ENCODE data around the gene PSMD6. TPM values are rescaled to one million over a fixed set of nuclear protein-coding genes. Genes with fewer than 3 reads are reported as not detected.

Gene PSMD6
- total and polyA plus RNA-seq, 10 donors: 49.0 to 75.8 (median 59.6) TPM

DNA sequence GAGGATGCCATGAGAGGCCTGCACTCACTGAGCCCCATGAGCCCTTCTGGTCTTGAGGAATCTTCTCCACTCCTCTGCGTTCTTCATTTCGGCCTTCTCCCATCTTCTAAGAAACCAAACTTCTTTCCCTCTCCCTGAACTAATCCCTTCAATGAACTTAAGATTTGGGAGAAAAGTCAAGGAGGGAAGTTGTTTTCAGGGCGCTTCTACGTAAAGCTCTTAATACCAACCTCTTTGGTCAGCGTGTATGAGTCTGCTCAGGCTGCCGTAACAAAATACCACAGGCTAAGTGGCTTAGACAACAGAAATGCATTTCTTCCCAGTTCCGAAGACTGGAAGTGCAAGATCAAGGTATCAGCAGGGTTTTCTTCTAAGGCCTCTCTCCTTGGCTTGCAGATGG is 13.8 kb upstream of the PSMD6 start:
- H3K9me3 ChIP-seq: peaks cover 0 to 9% (median 0%) of the 10 kb centered on the region in 8 donors
- no peak for DNase-seq
- intact Hi-C loops (cut with DNase I; ENCODE audit: low total_unique reads): no loop called here
- no peaks in the 10 kb centered on the region for H3K36me3 ChIP-seq
- no peaks in the 10 kb centered on the region for H3K27me3 ChIP-seq (replicated peaks in 1 of 7)
- no peak overlapping the region for H3K27ac ChIP-seq
- peaks cover 0 to 17% (median 6%) of the 10 kb centered on the region in 6 donors for H3K4me1 ChIP-seq
- no peak for TF ChIP-seq POLR2A (IDR thresholded peaks at IDR 0.05)
- TF ChIP-seq, protein P1, sequence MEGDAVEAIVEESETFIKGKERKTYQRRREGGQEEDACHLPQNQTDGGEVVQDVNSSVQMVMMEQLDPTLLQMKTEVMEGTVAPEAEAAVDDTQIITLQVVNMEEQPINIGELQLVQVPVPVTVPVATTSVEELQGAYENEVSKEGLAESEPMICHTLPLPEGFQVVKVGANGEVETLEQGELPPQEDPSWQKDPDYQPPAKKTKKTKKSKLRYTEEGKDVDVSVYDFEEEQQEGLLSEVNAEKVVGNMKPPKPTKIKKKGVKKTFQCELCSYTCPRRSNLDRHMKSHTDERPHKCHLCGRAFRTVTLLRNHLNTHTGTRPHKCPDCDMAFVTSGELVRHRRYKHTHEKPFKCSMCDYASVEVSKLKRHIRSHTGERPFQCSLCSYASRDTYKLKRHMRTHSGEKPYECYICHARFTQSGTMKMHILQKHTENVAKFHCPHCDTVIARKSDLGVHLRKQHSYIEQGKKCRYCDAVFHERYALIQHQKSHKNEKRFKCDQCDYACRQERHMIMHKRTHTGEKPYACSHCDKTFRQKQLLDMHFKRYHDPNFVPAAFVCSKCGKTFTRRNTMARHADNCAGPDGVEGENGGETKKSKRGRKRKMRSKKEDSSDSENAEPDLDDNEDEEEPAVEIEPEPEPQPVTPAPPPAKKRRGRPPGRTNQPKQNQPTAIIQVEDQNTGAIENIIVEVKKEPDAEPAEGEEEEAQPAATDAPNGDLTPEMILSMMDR (IDR thresholded peaks at IDR 0.05 in 8 of 11, conservative IDR thresholded peaks at IDR 0.05 in 3 of 11): no peak
- TF ChIP-seq POLR2AphosphoS5 (IDR thresholded peaks at IDR 0.05): no peak
- 93 to 96% (median 96%) methylated on average over 7 of the region's 7 CpGs for WGBS, 5 donors
- no peak overlapping the region for H3K4me3 ChIP-seq

DNA sequence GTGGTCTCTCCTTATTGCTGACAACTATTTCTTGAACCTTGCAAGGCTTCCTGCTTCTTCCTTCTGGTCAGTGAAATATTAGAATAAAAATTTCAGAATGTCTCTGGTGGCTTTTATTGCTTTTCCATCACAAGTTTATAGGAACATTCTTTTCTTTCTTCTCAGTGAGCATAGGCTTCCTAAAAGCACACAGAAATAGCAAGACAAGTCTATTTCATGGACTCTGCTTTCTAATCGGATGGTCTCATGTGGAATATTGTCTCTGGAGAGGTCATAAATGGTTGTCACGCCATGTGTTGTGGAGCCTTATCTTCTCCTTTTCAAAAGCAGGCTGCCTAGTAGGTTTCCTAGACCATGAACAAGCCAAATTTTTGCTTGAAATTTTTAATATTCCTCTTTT is 9.8 kb upstream of the PSMD6 start:
- DNase-seq: no peak
- no peak overlapping the region for H3K27ac ChIP-seq
- peaks cover 0 to 9% (median 0%) of the 10 kb centered on the region in 8 donors for H3K9me3 ChIP-seq
- peaks cover 0 to 13% (median 10%) of the 10 kb centered on the region in 6 donors for H3K4me1 ChIP-seq
- WGBS, 5 donors: 88 to 92% (median 91%) methylated on average over 2 of the region's 2 CpGs
- TF ChIP-seq, protein P1 (IDR thresholded peaks at IDR 0.05 in 8 of 11, conservative IDR thresholded peaks at IDR 0.05 in 3 of 11): no peak
- no peak for TF ChIP-seq POLR2AphosphoS5 (IDR thresholded peaks at IDR 0.05)
- no peak for TF ChIP-seq POLR2A (IDR thresholded peaks at IDR 0.05)
- intact Hi-C loops (cut with DNase I; ENCODE audit: low total_unique reads): loop anchor here (2.0 to 5.0 kb wide), 2 partner anchors 364 to 450 kb away; no protein-coding TSS in a partner anchor
- H3K36me3 ChIP-seq: no peaks in the 10 kb centered on the region
- H3K4me3 ChIP-seq: no peak overlapping the region
- H3K27me3 ChIP-seq (replicated peaks in 1 of 7): peaks cover 0 to 22% (median 6%) of the 10 kb centered on the region in 7 donors

DNA sequence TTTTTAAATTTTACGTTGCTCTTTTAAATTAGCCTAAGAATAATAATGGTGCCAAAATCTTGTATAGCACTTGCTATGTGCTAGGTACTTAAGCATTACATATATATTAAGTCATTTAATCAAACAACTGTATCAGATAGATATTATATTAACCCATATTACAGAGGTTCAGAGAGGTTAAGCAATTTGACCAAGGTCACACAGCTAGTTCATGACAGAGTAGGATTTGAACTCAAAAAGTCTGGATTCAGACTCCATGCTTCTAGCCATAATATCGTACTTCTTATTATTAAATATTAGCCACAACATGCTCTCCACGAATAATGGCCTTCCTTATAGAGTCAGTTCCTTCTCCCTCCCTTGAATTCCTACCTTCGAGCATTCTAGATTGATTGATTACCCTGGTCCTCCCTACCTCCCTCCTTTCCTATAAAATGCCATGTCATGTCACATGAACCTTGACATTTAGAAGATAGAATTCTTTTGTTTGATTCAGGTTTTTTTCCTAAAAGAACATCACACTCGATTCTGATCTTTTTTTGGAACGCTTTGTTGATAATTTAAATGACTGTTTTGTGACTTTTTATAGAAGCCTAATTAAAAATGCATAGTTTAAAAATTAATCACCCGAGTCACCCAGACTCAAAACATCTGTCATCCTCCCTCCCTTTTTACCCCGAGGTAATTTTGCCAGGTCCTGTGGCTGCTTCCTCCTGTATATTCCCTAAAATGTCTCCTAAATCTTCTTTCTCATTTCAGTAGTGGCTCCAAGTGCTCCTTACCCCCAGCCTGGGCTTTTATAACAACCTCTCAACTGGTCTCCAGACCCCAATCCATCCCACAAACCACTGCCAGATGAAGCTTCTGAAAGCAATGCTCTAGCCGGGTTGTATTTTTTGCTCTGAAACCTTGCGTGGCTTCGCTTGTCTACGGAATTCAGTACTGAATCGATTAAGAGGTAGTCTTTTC is 8.5 kb upstream of the PSMD6 start:
- no peak overlapping the region for H3K4me3 ChIP-seq
- H3K27me3 ChIP-seq (replicated peaks in 1 of 7): peaks cover 0 to 30% (median 6%) of the 10 kb centered on the region in 7 donors
- peaks cover 0 to 13% (median 10%) of the 10 kb centered on the region in 6 donors for H3K4me1 ChIP-seq
- 76 to 84% (median 78%) methylated on average over 13 of the region's 13 CpGs for WGBS, 5 donors
- no peak overlapping the region for H3K27ac ChIP-seq
- H3K9me3 ChIP-seq: peaks cover 0 to 9% (median 0%) of the 10 kb centered on the region in 8 donors
- intact Hi-C loops (cut with DNase I; ENCODE audit: low total_unique reads): loop anchor here (2.0 to 5.0 kb wide), 2 partner anchors 365 to 451 kb away; no protein-coding TSS in a partner anchor
- no peak for DNase-seq
- no peaks in the 10 kb centered on the region for H3K36me3 ChIP-seq
- TF ChIP-seq, protein P1 (IDR thresholded peaks at IDR 0.05 in 8 of 11, conservative IDR thresholded peaks at IDR 0.05 in 3 of 11): no peak
- TF ChIP-seq POLR2AphosphoS5 (IDR thresholded peaks at IDR 0.05): no peak
- TF ChIP-seq POLR2A (IDR thresholded peaks at IDR 0.05): no peak

DNA sequence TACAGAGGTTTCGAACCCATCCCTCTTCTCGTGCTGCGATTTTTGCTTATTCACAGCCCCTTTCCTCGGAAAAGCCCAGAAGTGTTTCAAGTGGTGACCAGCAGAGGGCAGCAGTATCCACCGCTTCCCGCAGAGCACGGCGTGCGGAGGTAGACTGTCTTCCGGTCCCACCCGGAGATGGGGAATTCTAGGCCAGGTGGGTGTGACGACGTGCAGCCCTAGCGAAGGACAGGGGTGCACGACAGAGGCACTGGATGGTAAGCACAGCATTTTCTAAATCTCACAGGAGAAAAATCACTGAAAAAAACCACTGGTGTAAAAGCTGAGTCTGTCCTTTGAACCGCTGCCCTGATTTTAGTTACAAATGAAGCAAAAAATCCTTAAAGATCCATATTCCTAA is 7.4 kb upstream of the PSMD6 start:
- Histone ChIP-seq H3K27ac (peak overlapping the region in 1 of 8 donors; percentile 54), H3K36me3 (no peaks in the 10 kb centered on the region), H3K27me3 (replicated peaks in 1 of 7) (peaks cover 0 to 30% (median 6%) of the 10 kb centered on the region in 7 donors), H3K9me3 (peaks cover 0 to 9% (median 0%) of the 10 kb centered on the region in 8 donors), H3K4me1 (peaks cover 0 to 13% (median 10%) of the 10 kb centered on the region in 6 donors), H3K4me3 (peak overlapping the region in 6 of 8 donors; percentile 20 to 67 (median 23))
- TF ChIP-seq, protein P1 (IDR thresholded peaks at IDR 0.05 in 8 of 11, conservative IDR thresholded peaks at IDR 0.05 in 3 of 11): peak; percentile 61 to 89 (median 86)
- no peak for TF ChIP-seq POLR2A (IDR thresholded peaks at IDR 0.05)
- TF ChIP-seq POLR2AphosphoS5 (IDR thresholded peaks at IDR 0.05): peak; percentile 35 to 61 (median 50)
- intact Hi-C loops (cut with DNase I; ENCODE audit: low total_unique reads): loop anchor here (5.0 kb wide), 1 partner anchor 367 kb away; no protein-coding TSS in a partner anchor
- 4 to 5% (median 4%) methylated on average over 16 of the region's 16 CpGs for whole genome bisulfite sequencing, 5 donors
- peak; percentile 91 for DNase-seq

Data from spleen (tissue), 11 donors.